H9 (cell line): Measurements from ENCODE around the gene C1QTNF1. TPM values are rescaled to one million over a fixed set of nuclear protein-coding genes. Genes with fewer than 3 reads are reported as not detected.

ENCODE experiments used
- DNase-seq: peaks from one replicate; pipeline ENCODE4 v3.0.0-alpha.2; 2017
- H2AFZ ChIP-seq: one replicate; pipeline ENCODE4 v1.6.1; 2013; ENCODE audit warnings: mild to moderate bottlenecking, low read length, control low read depth, moderate library complexity
- H2AK5ac ChIP-seq: 2 replicates; pipeline ENCODE4 v1.6.1; 2013; ENCODE audit warnings: low read length, control low read depth, mixed read lengths; ENCODE audit not compliant: insufficient read length
- H2BK120ac ChIP-seq: one replicate; pipeline ENCODE4 v1.6.1; 2013; ENCODE audit warnings: low read depth, mild to moderate bottlenecking, low read length, control low read depth, inconsistent platforms; ENCODE audit not compliant: poor library complexity, severe bottlenecking
- H2BK12ac ChIP-seq: 2 replicates; pipeline ENCODE4 v1.6.1; 2013; ENCODE audit warnings: low read length, control low read depth, mixed read lengths, low read depth; ENCODE audit not compliant: insufficient read length
- H2BK15ac ChIP-seq: 2 replicates; pipeline ENCODE4 v1.6.1; 2013; ENCODE audit warnings: low read depth, low read length, control low read depth
- H2BK20ac ChIP-seq: one replicate; pipeline ENCODE4 v1.6.1; 2013; ENCODE audit warnings: low read depth, mild to moderate bottlenecking, low read length, control low read depth, inconsistent platforms; ENCODE audit not compliant: poor library complexity, severe bottlenecking
- H2BK5ac ChIP-seq: 2 replicates; pipeline ENCODE4 v1.6.1; 2013; ENCODE audit warnings: low read length, control low read depth, mixed read lengths; ENCODE audit not compliant: insufficient read length
- H3K14ac ChIP-seq: 2 replicates; pipeline ENCODE4 v1.6.1; 2013; ENCODE audit warnings: low read length, control low read depth; ENCODE audit not compliant: insufficient read depth
- H3K18ac ChIP-seq: 2 replicates; pipeline ENCODE4 v1.6.1; 2013; ENCODE audit warnings: low read depth, mild to moderate bottlenecking, mixed read lengths, low read length, control low read depth; ENCODE audit not compliant: insufficient read length
- H3K23ac ChIP-seq: 2 replicates; pipeline ENCODE4 v1.6.1; 2013; ENCODE audit warnings: low read length, control low read depth, mixed read lengths, low read depth; ENCODE audit not compliant: insufficient read length
- H3K23me2 ChIP-seq: 2 replicates; pipeline ENCODE4 v1.6.1; 2013; ENCODE audit warnings: low read depth, mild to moderate bottlenecking, mixed read lengths, low read length, control low read depth; ENCODE audit not compliant: insufficient read length, poor library complexity, severe bottlenecking
- H3K27ac ChIP-seq: 2 replicates; pipeline ENCODE4 v1.5.1; 2013; ENCODE audit warnings: low read length, control low read depth, mixed read lengths, low read depth; ENCODE audit not compliant: insufficient read length
- H3K27me3 ChIP-seq: 2 replicates; pipeline ENCODE4 v1.6.1; 2013; ENCODE audit warnings: low read length, control low read depth, inconsistent platforms; ENCODE audit not compliant: insufficient read depth
- H3K4ac ChIP-seq: 2 replicates; pipeline ENCODE4 v1.6.1; 2013; ENCODE audit warnings: low read depth, mild to moderate bottlenecking, control low read depth, inconsistent platforms, low read length, moderate library complexity
- H3K4me1 ChIP-seq: 2 replicates; pipeline ENCODE4 v1.6.1; 2013; ENCODE audit warnings: low read length, control low read depth, inconsistent platforms; ENCODE audit not compliant: insufficient read depth
- H3K4me2 ChIP-seq: 2 replicates; pipeline ENCODE4 v1.6.1; 2013; ENCODE audit warnings: low read length, control low read depth, mixed read lengths; ENCODE audit not compliant: insufficient read length, insufficient read depth
- H3K56ac ChIP-seq: 2 replicates; pipeline ENCODE4 v1.6.1; 2013; ENCODE audit warnings: low read depth, mild to moderate bottlenecking, mixed read lengths, low read length, control low read depth; ENCODE audit not compliant: insufficient read length
- H3K79me1 ChIP-seq: 2 replicates; pipeline ENCODE4 v1.6.1; 2013; ENCODE audit warnings: low read depth, mild to moderate bottlenecking, moderate library complexity, low read length, control low read depth, inconsistent platforms; ENCODE audit not compliant: insufficient read depth, poor library complexity, severe bottlenecking
- H3K79me2 ChIP-seq: 2 replicates; pipeline ENCODE4 v1.6.1; 2013; ENCODE audit warnings: low read length, control low read depth, inconsistent platforms; ENCODE audit not compliant: insufficient read depth
- H3K9ac ChIP-seq: 2 replicates; pipeline ENCODE4 v1.6.1; 2013; ENCODE audit warnings: low read length, control low read depth, mixed read lengths; ENCODE audit not compliant: insufficient read length; ENCODE audit errors: extremely low read depth
- H3K9me3 ChIP-seq: one replicate; pipeline ENCODE4 v1.6.1; 2013; ENCODE audit warnings: low read depth, low read length, inconsistent platforms; ENCODE audit not compliant: control insufficient read depth
- H3T11ph ChIP-seq: one replicate; pipeline ENCODE4 v1.6.1; 2013; ENCODE audit warnings: mild to moderate bottlenecking, low read length, control low read depth, inconsistent platforms
- H4K20me1 ChIP-seq: one replicate; pipeline ENCODE4 v1.6.1; 2013; ENCODE audit not compliant: control insufficient read depth, insufficient read length, insufficient read depth
- H4K5ac ChIP-seq: 2 replicates; pipeline ENCODE4 v1.6.1; 2013; ENCODE audit warnings: low read depth, mild to moderate bottlenecking, mixed read lengths, low read length, control low read depth; ENCODE audit not compliant: insufficient read length
- H4K8ac ChIP-seq: replicated peaks from 2 replicates; pipeline ENCODE4 v1.6.1; 2013; ENCODE audit warnings: low read length, control low read depth, mixed read lengths, low read depth; ENCODE audit not compliant: insufficient read length
- H4K91ac ChIP-seq: 2 replicates; pipeline ENCODE4 v1.6.1; 2013; ENCODE audit warnings: low read depth, mild to moderate bottlenecking, moderate library complexity, mixed read lengths, low read length, control low read depth; ENCODE audit not compliant: insufficient read length
- H3K27ac Mint-ChIP-seq, 3 experiments: 2 replicates in 2 of 3; 3 replicates in 1 of 3; pipeline ENCODE4 v1.8.0; 2020 to 2021; ENCODE audit warnings: mixed read lengths in 3 of 3, mild to moderate bottlenecking in 1 of 3, moderate library complexity in 1 of 3
- H3K27me3 Mint-ChIP-seq: 2 replicates; pipeline ENCODE4 v1.8.0; 2021; ENCODE audit warnings: low read depth, mild to moderate bottlenecking, moderate library complexity, mixed read lengths
- H3K36me3 Mint-ChIP-seq, 3 experiments: 2 replicates in 2 of 3; 3 replicates in 1 of 3; pipeline ENCODE4 v1.8.0; 2020 to 2021; ENCODE audit warnings: low read depth in 3 of 3, mixed read lengths in 3 of 3; ENCODE audit not compliant: insufficient read depth in 1 of 3
- H3K4me1 Mint-ChIP-seq, 2 experiments: 2 replicates each; pipeline ENCODE4 v1.8.0; 2020; ENCODE audit warnings: mixed read lengths in 2 of 2
- H3K4me3 Mint-ChIP-seq, 2 experiments: 2 replicates in 1 of 2; 3 replicates in 1 of 2; pipeline ENCODE4 v1.8.0; 2020 to 2021; ENCODE audit warnings: mild to moderate bottlenecking in 2 of 2, mixed read lengths in 2 of 2, moderate library complexity in 1 of 2
- H3K9me3 Mint-ChIP-seq, 2 experiments: 2 replicates in 1 of 2; 3 replicates in 1 of 2; pipeline ENCODE4 v1.8.0; 2020; ENCODE audit warnings: mild to moderate bottlenecking in 2 of 2, mixed read lengths in 2 of 2, moderate library complexity in 1 of 2
- CTCF ChIP-seq: fragments of 200-600 bp; sonication (generic); conservative IDR thresholded peaks from 3 replicates; pipeline ENCODE4 v1.8.0; 2021; ENCODE audit warnings: antibody characterized with exemption, mild to moderate bottlenecking
- WGBS: extraction: QIAGEN DNeasy Blood & Tissue Kit; methylation state at CpG from one replicate; pipeline ENCODE4 v1.1.7; 2013; ENCODE audit warnings: missing lambda C conversion rate, low lambda C conversion rate, mixed read lengths; ENCODE audit not compliant: insufficient read length; ENCODE audit errors: extremely low coverage; 5-methylcytosine and 5-hydroxymethylcytosine counted together
- total RNA-seq: library from RNA; stranded (reverse); gene quantifications from 2 replicates; pipeline ENCODE4 v1.2.1, GENCODE V29; 2021

The C1QTNF1 gene
- total RNA-seq, 1 experiment from 2014 or later, result 0.96 TPM

- no peak overlapping the region for H2BK120ac ChIP-seq
- no peak overlapping the region for H2BK20ac ChIP-seq
- H3K79me2 ChIP-seq, result no peaks in the 10 kb centered on the region
- H3K9me3 ChIP-seq, result no peaks in the 10 kb centered on the region
- H3K27me3 ChIP-seq, result no peaks in the 10 kb centered on the region
- H4K20me1 ChIP-seq, result peaks cover 2% of the 10 kb centered on the region
- no peak overlapping the region for H3T11ph ChIP-seq
- no peak overlapping the region for H3K14ac ChIP-seq
- H3K9ac ChIP-seq, result no peak overlapping the region
- no peak overlapping the region for H3K23ac ChIP-seq
- Mint-ChIP-seq H3K4me3 (no peak overlapping the region; a peak in 1 of 5 replicates), H3K27ac (no peak overlapping the region), H3K9me3 (peaks cover 4 to 11% of the 10 kb centered on the region in 2 experiments; a peak in 4 of 5 replicates), H3K36me3 (no peaks in the 10 kb centered on the region; a peak in 1 of 7 replicates), H3K4me1 (peaks cover 0 to 14% of the 10 kb centered on the region in 2 experiments; a peak in 2 of 4 replicates), H3K27me3 (peaks cover 80% of the 10 kb centered on the region)
- H3K18ac ChIP-seq, result no peak overlapping the region
- H3K23me2 ChIP-seq, result no peaks in the 10 kb centered on the region
- no peak overlapping the region for H3K4ac ChIP-seq
- H3K4me1 ChIP-seq, result no peaks in the 10 kb centered on the region
- WGBS, result no CpG with 5 or more reads among the region's 11 CpGs
- H4K91ac ChIP-seq, result no peak overlapping the region
- no peak overlapping the region for H2BK5ac ChIP-seq
- no peak overlapping the region for H3K56ac ChIP-seq
- no peak overlapping the region for H2AK5ac ChIP-seq
- H2BK15ac ChIP-seq, result no peak overlapping the region
- peak; percentile 95 for TF ChIP-seq CTCF
- no peak overlapping the region for H2AFZ ChIP-seq
- peak; percentile 91 for DNase-seq
- no peak overlapping the region for H3K4me2 ChIP-seq
- no peak overlapping the region for H4K5ac ChIP-seq
- H2BK12ac ChIP-seq, result no peak overlapping the region
- no peak overlapping the region for H4K8ac ChIP-seq
- no peaks in the 10 kb centered on the region for H3K79me1 ChIP-seq
- H3K27ac ChIP-seq, result no peak overlapping the region
These were observed 21.9 kb downstream of the C1QTNF1 start for GRCh38 chr17:79045842-79046196.
